Endometrial microvascular endothelial cells (primary cell): Measurements from ENCODE around the gene ICA1. TPM values are rescaled to one million over a fixed set of nuclear protein-coding genes. Genes with fewer than 3 reads are reported as not detected.
"Not testable (repeated sequence)": the region's sequence is repeated elsewhere in the genome, so short reads cannot be mapped to it uniquely, and the experiment has no call there.

Experiments used
- in situ Hi-C: cut with HindIII; loops from 2 replicates; pipeline ENCODE4 v1.10.0; 2017; ENCODE audit warnings: low sequenced_read_pairs, low pct_unique_long_range_greater_than_20kb; ENCODE audit errors: inconsistent ontology term
- total RNA-seq: library from RNA; depleted of rRNA; stranded (reverse); fragments of >200 nt; gene quantifications from one replicate; pipeline ENCODE4 v1.2.3, GENCODE V29; 2015; ENCODE audit errors: inconsistent ontology term

ICA1 gene
- total RNA-seq, 1 donor from 2014 or later: 18.0 TPM

DNA sequence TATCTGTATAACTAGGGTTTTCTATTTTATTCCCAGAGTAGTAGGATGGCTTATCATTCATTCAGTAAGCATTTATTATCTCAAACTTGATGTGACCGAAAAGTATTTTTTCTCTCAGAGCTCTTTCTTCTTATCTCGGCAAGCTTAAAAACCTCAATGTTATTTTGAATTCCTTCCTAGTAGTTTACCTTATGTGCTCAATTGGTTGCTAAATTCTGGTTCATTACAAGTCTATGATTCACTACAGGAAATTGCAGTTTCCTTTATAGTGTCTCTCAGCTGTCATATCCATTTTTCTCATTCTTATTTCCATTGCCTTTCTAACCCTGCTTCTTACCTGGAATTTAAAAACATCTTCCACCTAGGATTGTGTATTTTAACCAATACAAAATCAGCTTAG is 12.6 kb upstream of the ICA1 start:
- in situ Hi-C loops: no loop called here

DNA sequence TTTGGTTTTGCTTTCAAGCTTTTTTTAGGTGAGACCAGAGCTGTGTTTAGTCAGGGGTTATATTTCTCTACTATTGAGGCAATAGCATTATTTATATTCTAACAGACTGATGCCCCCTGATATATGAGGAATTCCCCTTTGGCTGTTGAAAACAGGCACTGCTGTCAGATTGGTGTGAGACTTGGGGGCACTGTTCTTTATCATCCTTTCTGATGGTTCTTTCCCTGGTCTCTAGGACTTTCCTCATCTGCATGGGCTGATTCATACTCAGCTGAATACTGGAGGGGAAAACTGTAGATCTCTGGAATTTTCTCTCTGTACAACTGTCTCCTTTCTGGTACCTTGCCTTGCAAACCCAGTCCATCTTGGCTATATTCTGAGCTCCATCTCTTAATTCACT is 10.0 kb upstream of the ICA1 start:
- in situ Hi-C loops: no loop called here

DNA sequence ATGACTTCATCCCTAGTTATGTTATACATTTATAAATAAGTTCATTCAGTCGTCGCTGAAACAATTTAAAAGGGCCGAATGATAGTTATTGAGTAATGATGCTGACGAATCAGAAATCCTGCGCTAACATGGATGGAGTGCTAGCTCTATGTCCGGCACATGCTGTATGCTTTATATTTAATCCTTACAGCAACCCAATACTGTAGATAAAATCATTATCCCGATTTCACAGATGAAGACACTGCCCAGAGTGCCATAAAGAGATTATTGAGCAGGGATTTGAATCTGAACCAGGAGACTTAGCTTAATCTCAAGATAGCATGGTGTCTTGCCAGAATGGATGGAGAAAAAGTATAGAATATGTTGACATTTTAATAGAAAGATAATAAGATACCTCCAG is 1.1 kb upstream of the ICA1 start:
- in situ Hi-C loops: no loop called here

DNA sequence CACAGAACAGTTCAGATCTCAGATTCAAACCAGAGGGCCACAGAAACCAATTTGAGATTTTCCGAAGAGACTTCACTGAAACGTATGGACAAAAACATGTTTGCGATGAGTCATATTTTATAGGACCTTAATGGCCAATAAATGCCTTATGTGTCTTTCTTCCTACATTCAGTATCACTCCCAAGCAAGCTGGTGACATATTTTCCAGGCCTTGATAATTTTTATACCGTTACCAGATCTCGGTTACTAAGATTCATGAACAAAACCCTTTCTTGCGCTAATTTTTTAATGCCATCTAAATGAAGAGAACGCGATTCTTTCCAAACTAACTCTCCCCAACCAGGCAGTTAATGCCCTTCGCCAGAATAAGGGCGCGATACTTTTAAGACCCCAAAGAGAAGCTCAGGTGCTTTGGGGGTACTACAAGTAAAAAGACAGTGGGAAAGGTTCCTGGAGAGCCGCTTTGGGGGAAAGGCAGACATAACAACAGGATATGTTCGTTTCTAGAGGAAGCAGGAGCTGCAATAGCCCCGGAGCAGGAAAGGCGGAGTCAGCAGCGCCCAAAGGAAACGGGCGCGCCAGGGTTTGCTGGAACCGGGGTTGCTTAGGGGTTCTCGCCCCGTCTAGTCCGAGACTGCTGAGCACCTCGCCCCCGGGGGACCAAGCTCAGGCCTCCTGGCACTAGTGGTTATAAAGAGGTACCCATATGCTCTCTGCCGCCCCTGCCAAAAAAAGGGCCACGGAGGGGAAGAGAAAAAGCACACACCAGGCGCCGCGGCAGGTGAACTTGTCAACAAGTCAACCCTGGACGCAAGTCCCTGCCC is 884 bp downstream of the ICA1 start:
- in situ Hi-C loops: no loop called here

DNA sequence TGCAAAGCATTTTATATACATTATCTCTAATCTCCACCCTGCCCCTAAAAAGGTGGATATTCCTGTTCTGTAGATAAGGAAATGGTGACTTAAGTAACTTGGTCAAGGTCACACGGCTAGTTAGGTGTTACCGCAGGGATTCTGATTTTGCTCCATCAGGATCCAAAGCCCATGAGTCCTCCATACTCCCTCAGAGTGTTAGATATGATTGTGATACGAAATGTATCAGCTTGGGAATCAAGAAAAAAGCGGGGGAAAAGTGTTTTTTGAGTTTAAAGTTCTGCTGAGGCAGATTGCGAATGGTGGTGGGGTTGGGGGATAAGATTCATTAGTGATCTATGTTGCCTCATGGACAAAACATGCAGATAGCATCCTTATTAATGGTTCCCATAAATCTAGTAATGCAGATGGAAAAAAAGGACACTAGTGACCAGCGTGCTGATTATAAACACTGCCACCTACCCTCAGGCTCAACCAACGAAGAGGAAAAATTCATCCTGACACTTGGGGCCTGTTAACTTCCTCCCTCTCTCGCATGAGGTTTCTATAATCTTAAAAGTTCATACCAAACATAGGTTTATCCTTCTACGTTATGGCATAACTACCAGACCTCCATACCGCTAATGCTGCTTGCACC is 2.3 kb downstream of the ICA1 start:
- in situ Hi-C loops: no loop called here

DNA sequence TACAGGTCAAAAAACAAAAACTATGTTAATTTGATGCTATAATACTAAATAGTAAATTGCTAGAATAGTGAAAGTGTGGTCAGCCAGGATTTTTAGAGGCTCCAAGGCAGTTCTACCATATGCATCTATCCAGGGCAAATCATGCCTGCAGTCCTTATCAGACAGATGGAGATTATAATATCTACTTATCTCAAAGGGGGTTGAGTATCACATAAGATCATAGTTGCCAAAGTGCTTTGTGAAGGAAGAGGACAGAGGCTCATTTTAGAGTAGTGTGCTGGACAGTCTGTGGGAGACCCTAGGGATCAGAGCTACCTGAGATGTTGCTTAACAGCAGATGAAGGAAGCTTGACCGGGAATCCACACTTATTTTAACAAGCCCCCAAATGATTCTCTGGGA is 3.2 kb downstream of the ICA1 start:
- in situ Hi-C loops: no loop called here

DNA sequence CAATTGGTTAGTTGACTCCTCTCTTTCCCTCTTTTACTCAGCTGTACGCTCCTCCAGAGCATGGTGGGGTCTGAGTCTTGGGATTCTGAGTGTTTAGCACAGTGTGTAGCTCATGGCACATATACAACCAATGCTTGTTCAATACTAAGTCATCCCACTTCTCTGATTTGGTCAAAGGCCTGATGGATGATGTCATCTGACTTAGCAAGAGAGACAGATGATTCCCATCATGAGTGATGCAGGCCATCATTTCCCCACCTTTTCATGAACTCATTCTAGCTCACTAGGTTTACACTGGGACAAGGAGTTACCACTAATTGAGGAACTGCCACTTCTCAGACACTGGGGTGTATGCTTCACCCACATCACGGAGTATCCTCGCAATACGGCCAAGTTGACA is 3.8 kb downstream of the ICA1 start:
- in situ Hi-C loops: no loop called here

DNA sequence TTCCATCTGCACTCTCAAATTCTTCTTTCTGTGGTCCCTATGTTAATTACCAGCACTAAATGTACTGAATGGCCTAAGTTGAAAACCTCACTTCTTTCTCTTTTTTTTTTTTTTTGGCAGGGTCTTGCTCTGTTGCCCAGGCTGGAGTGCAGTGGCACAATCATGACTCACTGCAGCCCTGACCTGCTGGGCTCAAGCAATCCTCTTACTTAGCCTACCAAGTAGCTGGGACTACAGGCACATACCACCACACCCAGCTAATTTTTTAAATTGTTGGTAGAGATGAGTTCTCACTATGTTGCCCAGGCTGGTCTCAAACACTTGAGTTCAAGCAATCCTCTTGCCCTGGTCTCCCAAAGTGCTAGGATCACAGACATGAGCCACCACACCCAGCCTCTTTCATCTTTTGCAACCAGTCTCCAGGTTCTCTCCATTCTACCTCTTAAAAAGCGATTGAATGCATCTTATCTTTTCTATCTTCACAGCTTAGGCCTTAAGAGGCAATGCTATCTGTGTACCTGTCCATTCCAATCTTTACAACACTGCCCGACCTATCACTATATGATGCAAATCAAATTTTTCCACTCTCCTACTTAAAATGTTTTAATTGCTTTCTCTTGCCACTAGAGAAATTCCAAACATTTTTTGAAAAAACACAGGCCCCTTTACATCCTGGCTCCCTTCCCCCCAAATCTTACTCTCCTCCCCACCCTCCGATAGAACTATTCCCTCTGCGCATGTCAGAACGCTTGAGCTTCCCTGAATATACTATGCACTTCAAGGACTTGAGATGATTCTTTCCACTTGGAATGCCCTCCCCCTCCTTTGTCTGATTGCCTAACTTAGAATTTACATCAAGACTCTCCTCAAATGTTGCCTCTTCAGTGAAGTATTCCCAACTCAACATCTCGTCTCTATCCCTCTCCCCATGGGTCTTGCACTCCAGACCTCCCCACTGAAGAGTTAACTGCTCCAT is 6.0 kb downstream of the ICA1 start:
- in situ Hi-C loops: no loop called here

DNA sequence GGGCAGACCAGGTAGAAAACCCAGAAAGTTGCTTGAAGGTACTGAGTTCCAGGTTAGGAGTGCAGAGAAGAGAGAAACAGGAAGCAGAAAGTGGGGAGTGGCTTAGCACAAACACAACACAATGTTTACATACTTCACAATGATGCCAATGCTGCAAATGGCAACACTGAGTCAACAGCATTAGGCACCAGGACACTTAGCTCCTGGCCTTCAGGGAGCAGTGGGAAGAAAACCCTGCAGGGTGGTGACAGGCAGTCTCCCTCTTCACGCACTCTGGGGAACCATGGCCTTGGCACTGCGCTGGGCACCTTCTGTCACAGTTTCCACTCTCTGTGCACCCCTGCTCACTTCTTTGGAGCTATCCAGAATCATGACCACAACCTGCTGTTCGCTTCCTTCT is 7.3 kb downstream of the ICA1 start:
- in situ Hi-C loops: no loop called here

DNA sequence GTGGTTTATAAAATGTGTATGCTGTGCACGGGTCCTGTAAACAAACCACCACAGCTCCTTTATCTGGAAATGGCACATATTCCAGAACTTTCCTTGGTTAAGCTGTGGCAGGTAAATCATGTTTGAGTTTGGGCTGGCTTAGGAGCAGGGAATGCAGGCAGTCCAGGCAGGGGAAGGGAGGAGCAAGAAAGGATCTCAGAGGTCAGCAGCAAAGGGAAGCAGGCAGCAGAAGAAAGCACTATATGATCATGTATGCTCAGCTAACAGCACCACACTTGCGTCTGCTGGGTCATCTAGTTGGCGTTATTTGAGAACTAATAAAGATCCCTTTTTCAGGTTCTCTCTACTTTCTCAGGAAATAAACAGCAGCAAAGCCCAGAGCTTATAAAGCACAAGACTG is 7.8 kb downstream of the ICA1 start:
- in situ Hi-C loops: no loop called here

DNA sequence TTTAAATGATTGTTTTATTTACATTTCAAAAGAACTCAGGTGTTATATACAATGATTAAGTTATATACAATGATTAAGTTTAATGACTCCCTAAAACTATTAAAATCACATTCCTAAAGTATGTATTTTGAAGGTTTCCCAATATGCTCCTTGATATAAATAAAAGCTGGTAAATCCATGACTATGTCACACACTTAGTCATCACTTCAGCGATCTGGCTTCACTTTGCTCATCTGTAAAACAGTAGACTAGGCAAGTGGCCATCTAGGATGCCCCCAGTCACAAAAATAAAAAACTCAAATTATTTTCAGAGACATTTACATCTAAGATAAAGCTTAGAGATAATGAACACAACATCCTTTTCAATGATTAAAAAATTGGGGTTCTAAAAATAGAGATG is 10.8 kb downstream of the ICA1 start:
- in situ Hi-C loops: no loop called here

DNA sequence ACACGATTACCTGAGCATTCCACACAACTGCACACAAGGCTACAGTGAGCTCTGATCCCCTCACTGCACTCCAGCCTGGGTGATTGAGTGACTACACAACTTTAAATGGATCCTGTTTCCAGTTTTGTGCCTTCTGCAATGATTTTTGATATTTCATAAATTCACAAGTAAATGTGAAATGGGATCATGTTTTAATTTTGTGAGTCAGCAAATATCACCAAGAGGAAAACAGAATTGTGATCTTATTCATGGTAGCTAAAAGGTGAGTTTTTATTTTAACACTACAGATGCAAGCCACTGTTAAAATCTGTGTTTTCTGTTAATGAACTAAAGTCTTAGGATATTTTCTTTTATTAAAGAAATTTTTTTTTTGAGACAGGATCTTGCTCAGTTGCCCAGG is 11.4 kb downstream of the ICA1 start:
- in situ Hi-C loops: no loop called here

DNA sequence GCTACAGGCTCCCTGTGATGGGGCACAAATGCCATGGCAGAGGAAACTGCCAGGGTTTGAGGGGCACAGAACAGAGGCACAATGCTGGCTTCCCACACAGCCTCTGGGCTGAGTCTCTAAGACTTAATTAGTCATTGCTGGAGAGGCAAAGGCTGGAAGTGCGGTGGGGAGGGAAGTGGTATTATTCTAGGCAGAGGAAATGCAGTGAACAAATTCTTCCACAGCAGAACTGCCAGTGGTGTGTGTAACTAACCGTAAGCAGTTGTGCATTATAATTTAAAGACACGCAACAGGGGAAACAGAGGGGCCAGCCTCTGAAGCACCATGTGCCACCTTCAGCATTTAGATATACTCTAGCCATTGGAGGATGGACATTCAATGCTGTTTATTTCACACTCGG is 12.8 kb downstream of the ICA1 start:
- in situ Hi-C loops: no loop called here

DNA sequence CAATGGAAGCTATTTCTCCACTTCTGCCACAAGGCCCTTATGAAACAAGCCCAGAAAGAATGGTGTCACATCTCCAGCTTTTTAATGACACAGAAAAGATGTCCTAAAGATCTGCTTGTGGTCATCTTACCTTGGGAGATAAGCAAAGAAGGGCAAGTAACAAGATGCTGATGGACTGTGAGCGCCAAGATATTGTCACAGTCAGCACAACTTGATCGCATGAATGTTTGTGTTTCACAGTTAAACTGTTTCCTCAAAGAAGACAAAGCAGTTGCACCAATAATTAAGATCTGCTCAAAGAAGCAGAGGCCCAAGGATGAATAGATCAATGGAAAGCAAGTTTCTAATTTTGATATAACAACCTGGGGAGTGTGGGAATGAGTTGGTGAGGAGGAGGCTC is 15.9 kb downstream of the ICA1 start:
- in situ Hi-C loops: no loop called here

DNA sequence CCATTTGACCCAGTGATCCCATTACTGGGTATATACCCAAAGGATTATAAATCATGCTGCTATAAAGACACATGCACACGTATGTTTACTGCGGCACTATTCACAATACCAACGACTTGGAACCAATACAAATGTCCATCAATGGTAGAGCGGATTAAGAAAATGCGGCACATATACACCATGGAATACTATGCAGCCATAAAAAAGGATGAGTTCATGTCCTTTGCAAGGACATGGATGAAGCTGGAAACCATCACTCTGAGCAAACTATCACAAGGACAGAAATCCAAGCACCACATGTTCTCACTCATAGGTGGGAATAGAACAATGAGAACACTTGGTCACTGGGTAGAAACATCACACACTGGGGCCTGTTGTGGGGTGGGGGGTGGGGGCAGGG is 16.9 kb downstream of the ICA1 start:
- in situ Hi-C loops: not testable (repeated sequence)

DNA sequence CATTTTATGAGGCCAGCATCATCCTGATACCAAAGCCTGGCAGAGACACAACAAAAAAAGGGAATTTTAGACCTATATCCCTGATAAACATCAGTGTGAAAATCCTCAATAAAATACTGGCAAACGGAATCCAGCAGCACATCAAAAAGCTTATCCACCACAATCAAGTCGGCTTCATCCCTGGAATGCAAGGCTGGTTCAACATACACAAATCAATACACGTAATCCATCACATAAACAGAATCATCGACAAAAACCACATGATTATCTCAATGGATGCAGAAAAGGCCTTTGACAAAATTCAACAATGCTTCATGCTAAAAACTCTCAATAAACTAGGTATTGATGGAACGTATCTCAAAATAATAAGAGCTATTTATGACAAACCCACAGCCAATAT is 18.9 kb downstream of the ICA1 start:
- in situ Hi-C loops: not testable (repeated sequence)

DNA sequence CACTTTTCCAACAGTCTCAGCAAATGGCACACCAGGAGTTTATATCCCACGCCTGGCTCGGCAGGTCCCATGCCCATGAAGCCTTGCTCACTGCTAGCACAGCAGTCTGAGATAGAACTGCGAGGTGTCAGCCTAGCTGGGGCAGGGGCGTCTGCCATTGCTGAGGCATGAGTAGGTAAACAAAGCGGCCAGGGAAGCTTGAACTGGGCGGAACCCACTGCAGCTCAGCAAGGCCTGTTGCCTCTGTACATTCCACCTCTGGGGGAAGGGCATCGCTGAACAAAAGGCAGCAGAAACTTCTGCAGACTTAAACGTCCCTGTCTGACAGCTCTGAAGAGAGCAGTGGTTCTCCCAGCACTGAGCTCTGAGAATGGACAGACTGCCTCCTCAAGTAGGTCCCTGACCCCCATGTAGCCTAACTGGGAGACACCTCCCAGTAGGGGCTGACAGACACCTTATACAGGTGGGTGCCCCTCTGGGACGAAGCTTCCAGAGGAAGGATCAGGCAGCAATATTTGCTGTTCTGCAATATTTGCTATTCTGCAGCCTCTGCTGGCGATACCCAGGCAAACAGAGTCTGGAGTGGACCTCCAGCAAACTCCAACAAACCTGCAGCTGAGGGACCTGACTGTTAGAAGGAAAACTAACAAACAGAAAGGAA is 22.1 kb downstream of the ICA1 start:
- in situ Hi-C loops: not testable (repeated sequence)

DNA sequence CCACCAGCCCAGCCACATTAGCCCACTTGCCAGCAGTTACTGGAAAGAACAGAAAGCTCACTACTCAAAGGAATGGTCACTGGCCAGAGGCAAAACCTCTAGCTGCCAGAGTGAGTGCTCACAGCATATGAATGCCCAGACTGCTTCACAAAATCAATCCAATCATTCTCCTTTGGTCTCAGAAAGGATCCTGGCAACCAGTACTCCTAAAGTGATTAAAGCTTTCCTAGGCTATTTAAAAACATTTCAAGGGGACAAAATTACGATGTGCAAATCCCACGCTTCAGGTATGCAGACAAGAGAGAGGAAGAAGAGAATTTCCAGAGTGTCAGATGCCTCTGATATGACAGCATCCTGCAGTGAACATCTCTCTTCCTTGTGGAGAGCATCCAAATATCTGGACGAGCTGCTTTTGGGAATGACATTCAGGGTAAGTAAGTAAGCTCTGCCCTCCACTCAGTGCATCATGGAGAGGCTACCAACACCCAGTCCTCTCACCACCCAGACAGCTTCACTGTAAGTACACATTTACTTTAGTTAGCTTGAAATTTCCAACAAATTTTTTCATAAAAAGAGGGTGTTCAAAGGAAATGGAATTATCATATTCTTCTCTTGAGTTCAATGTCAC is 25.1 kb downstream of the ICA1 start:
- in situ Hi-C loops: no loop called here
